Left lung (tissue), 14 donors: ENCODE data around the gene CXorf38. TPM values are rescaled to one million over a fixed set of nuclear protein-coding genes. Genes with fewer than 3 reads are reported as not detected.
A peak's percentile ranks its signal among the peaks of the same experiment; 100 is the strongest.

ENCODE experiments used
- ATAC-seq: fragments of 200-7000 bp; cut with Tn5 transposase; one replicate; pipeline ENCODE4 v1.9.1; 2020; ENCODE audit warnings: moderate library complexity
- DNase-seq, 4 donors: peaks; one replicate each; pipeline ENCODE4 v3.0.0-alpha.2; 2013 to 2020
- H3K27ac ChIP-seq, 2 donors: fragments of 200-600 bp; sonication (generic) in 1 of 2; one replicate each; pipeline versions ENCODE4 v1.5.0 to v1.8.0; 2020 to 2021
- H3K27me3 ChIP-seq, 2 donors: fragments of 200-600 bp; sonication (generic) in 1 of 2; one replicate each; pipeline versions ENCODE4 v1.5.0 to v1.8.0; 2020 to 2021
- H3K36me3 ChIP-seq, 2 donors: fragments of 200-600 bp; sonication (generic) in 1 of 2; one replicate each; pipeline versions ENCODE4 v1.5.0 to v1.8.0; 2020 to 2021
- H3K4me1 ChIP-seq, 2 donors: fragments of 200-600 bp; one replicate each; pipeline ENCODE4 v1.8.0; 2021
- H3K4me3 ChIP-seq, 2 donors: fragments of 200-600 bp; sonication (generic) in 1 of 2; one replicate each; pipeline versions ENCODE4 v1.5.0 to v1.8.0; 2020 to 2021; ENCODE audit warnings: mild to moderate bottlenecking in 1 of 2
- H3K9me3 ChIP-seq, 2 donors: fragments of 200-600 bp; sonication (generic) in 1 of 2; one replicate each; pipeline versions ENCODE4 v1.5.0 to v1.8.0; 2020 to 2021
- intact Hi-C, 2 donors: fragments of 100-400 bp; cut with DNase I; formaldehyde crosslinking; loops; one replicate each; pipeline versions ENCODE4 v1.11.2 to v1.14.2; 2022
- long read RNA-seq, 12 donors: library from polyadenylated mRNA in 2 of 12; unstranded in 2 of 12; transcript quantifications; one replicate each; pipeline ENCODE4 v2.0.0 and lab custom pipeline, GENCODE V29; 2019 to 2026
- polyA plus RNA-seq, 6 donors: library from polyadenylated mRNA; unstranded; fragments of 120-200 nt; gene quantifications; one replicate each; pipeline ENCODE4 v1.2.1, GENCODE V29; 2013; ENCODE audit not compliant: insufficient read length in 6 of 6
- total RNA-seq, 2 donors: library from RNA; stranded (reverse); fragmentation: NEBNext Ultra II Directional; extraction: Animal tissue kit (Norgen Biotek cat#: 25700); gene quantifications; one replicate each; pipeline ENCODE4 v1.2.1, GENCODE V29; 2021
- TF ChIP-seq, protein P1 (sequence below), 2 donors: fragments of 200-600 bp; sonication (generic) in 1 of 2; IDR thresholded peaks; one replicate each; pipeline versions ENCODE4 v1.5.0 to v1.8.0; 2021; ENCODE audit warnings: antibody characterized with exemption in 2 of 2
- donor health status: DM: no; HTN: yes; CAD: no.
- donor health status: DM: no; HTN: no; CAD: no.

Gene CXorf38, protein sequence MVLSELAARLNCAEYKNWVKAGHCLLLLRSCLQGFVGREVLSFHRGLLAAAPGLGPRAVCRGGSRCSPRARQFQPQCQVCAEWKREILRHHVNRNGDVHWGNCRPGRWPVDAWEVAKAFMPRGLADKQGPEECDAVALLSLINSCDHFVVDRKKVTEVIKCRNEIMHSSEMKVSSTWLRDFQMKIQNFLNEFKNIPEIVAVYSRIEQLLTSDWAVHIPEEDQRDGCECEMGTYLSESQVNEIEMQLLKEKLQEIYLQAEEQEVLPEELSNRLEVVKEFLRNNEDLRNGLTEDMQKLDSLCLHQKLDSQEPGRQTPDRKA
- total RNA-seq (10 to 100 TPM; 11.1 to 18.8 TPM), polyA plus RNA-seq (10 to 100 TPM; 10.6 to 12.7 (median 11.7) TPM)
- long read RNA-seq, donor 1, partial matches to known transcripts = 0 of 4 reads
- long read RNA-seq, donor 1, other reads (novel, unspliced or antisense) = 0 of 4 reads
- long read RNA-seq, donor 2, partial matches to known transcripts = 0 of 1 reads
- long read RNA-seq, donor 2, other reads (novel, unspliced or antisense) = 0 of 1 reads
- long read RNA-seq, donor 3 = 0 reads
- long read RNA-seq, donor 4, transcript CXorf38-201 (7 exons, 2,118 nt) = major isoform, 7 of 9 reads
- long read RNA-seq, donor 4, partial matches to known transcripts = 2 of 9 reads
- long read RNA-seq, donor 4, other reads (novel, unspliced or antisense) = 0 of 9 reads
- long read RNA-seq, donor 5, partial matches to known transcripts = 0 of 2 reads
- long read RNA-seq, donor 5, other reads (novel, unspliced or antisense) = 0 of 2 reads
- long read RNA-seq, donor 6, transcript CXorf38-201 (7 exons, 2,118 nt) = major isoform, 5 of 5 reads
- long read RNA-seq, donor 6, partial matches to known transcripts = 0 of 5 reads
- long read RNA-seq, donor 6, other reads (novel, unspliced or antisense) = 0 of 5 reads
- long read RNA-seq, donor 7, partial matches to known transcripts = 0 of 1 reads
- long read RNA-seq, donor 7, other reads (novel, unspliced or antisense) = 0 of 1 reads
- long read RNA-seq, donor 8, partial matches to known transcripts = 0 of 3 reads
- long read RNA-seq, donor 8, other reads (novel, unspliced or antisense) = 0 of 3 reads
- long read RNA-seq, donor 9 = 0 reads
- long read RNA-seq, donor 10, transcript CXorf38-201 (7 exons, 2,118 nt) = major isoform, 9 of 12 reads
- long read RNA-seq, donor 10, partial matches to known transcripts = 1 of 12 reads
- long read RNA-seq, donor 10, other reads (novel, unspliced or antisense) = 2 of 12 reads
- long read RNA-seq, donor 11, partial matches to known transcripts = 0 of 1 reads
- long read RNA-seq, donor 11, other reads (novel, unspliced or antisense) = 0 of 1 reads
- long read RNA-seq, donor 12, partial matches to known transcripts = 0 of 3 reads
- long read RNA-seq, donor 12, other reads (novel, unspliced or antisense) = 0 of 3 reads

DNA sequence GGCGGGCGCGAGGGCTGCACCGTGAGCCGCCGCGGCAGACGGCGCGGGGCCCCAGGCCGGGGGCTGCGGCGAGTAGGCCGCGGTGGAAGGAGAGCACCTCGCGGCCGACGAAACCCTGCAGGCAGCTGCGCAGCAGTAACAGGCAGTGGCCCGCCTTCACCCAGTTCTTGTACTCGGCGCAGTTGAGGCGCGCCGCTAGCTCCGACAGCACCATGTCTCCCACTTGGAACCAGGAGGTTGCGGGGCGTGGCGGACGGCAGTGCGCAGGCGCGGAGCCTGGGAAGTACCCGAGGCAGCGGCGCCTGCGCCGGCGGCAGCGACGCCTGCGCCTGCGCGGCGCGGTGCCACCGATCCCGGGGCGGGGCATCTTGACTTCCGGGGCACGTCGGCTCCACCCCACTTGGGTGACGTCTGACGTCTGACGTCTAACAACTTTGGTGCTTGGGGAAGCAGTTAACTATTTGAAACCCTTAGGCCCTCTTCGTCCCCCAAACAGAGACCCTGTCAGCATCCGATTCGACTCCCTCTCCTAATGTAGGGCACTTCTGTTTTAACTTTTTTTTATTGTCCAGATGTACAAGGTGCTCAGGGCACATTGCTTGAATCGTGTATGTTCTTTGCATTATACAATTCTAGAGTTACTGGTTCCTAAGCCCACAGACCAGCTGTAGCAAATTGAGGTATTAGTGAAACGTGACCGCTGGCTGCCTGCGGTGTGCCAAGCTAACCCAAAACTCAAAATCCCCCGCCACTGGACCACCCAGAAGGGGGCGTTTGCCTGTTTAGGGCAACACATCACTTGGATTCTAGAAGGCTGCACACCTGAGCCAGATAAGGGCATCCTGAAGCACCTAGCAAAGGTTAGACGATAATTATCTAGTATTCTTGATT is at the start of gene CXorf38:
CXorf38 (minus strand) TSS at position 255 of the 891 bp plus-strand sequence; CDS start at position 214, 41 bp downstream.
- ATAC-seq (peak; percentile 82), DNase-seq (peak; percentile 91 to 95 (median 94))
- no peaks in the 10 kb centered on the region for H3K27me3 ChIP-seq
- peak within 1 kb of the TSS; percentile 79 to 85 for H3K27ac ChIP-seq
- H3K4me1 ChIP-seq = peaks cover 10 to 22% of the 10 kb centered on the region in 2 donors
- TF ChIP-seq, protein P1, sequence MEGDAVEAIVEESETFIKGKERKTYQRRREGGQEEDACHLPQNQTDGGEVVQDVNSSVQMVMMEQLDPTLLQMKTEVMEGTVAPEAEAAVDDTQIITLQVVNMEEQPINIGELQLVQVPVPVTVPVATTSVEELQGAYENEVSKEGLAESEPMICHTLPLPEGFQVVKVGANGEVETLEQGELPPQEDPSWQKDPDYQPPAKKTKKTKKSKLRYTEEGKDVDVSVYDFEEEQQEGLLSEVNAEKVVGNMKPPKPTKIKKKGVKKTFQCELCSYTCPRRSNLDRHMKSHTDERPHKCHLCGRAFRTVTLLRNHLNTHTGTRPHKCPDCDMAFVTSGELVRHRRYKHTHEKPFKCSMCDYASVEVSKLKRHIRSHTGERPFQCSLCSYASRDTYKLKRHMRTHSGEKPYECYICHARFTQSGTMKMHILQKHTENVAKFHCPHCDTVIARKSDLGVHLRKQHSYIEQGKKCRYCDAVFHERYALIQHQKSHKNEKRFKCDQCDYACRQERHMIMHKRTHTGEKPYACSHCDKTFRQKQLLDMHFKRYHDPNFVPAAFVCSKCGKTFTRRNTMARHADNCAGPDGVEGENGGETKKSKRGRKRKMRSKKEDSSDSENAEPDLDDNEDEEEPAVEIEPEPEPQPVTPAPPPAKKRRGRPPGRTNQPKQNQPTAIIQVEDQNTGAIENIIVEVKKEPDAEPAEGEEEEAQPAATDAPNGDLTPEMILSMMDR (IDR thresholded peaks at IDR 0.05) = no peak
- no peaks in the 10 kb centered on the region for H3K9me3 ChIP-seq
- peak within 1 kb of the TSS; percentile 70 to 73 for H3K4me3 ChIP-seq
- intact Hi-C loops = no loop called here
- no peaks in the 10 kb centered on the region for H3K36me3 ChIP-seq

DNA sequence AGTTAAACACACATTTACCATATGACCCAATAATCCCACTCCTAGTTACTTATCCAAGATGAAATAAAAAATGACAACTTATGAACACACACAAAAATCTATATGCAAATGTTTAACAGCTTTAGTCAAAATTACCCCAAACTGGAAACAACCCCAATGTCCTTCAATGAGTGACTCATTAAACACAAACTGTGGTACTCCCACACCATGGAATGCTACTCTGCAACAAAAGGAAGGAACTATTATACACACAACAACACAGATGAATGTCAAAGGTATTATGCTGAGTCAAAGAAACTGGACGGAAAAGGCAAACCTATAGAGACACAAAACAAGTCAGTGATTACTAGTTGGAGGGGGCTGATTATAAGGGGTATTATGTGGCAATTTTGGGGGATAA is 47.4 kb upstream of the CXorf38 start:
- intact Hi-C loops = no loop called here
- TF ChIP-seq, protein P1 (IDR thresholded peaks at IDR 0.05) = no peak
- DNase-seq (no peak), ATAC-seq (no peak)
- Histone ChIP-seq H3K27ac (no peak overlapping the region), H3K4me1 (no peaks in the 10 kb centered on the region), H3K4me3 (no peak overlapping the region), H3K36me3 (peaks cover 0 to 33% of the 10 kb centered on the region in 2 donors), H3K27me3 (no peaks in the 10 kb centered on the region), H3K9me3 (no peaks in the 10 kb centered on the region)

DNA sequence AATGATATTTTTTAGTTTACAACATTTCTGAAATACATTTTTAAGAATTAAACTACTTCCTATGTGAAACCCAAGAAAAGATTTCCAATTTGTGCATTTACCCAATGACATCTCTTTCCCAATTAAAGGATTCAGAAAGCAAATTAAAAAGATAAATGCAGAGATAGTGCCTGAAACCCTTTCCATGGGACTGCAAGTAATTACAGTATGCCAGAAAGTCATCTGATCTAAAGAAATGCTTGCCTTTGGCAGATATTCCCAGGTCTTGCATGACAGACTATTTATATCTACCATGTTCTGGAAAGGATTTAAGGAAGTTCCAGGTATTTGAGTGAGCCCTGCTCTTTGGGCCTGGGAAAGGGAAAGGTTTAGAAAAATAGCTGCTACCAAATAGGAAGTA is 41.6 kb upstream of the CXorf38 start:
- ATAC-seq = no peak
- no peak for DNase-seq
- TF ChIP-seq, protein P1 (IDR thresholded peaks at IDR 0.05) = no peak
- Histone ChIP-seq H3K4me1 (no peaks in the 10 kb centered on the region), H3K9me3 (no peaks in the 10 kb centered on the region), H3K27me3 (no peaks in the 10 kb centered on the region), H3K27ac (no peak overlapping the region), H3K36me3 (peaks cover 0 to 45% of the 10 kb centered on the region in 2 donors), H3K4me3 (no peak overlapping the region)
- intact Hi-C loops = no loop called here

DNA sequence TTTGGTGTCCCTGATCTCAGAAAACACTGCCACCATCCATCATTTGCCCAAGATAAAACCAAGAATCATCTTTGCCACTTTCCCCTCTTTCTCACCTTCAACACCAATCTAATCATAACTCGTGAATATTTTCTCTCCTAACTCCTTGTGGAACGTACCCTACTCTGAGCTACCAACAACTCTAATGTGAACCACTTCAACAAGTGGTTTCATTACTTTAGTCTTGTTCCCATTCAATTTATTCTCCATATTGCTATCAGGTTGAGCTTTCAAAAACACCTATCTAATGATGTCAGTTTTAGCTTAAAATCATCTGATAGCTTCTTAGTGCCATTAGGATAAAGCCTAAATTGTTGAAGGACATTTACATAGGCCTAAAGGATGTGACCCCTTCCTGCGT is 39.8 kb upstream of the CXorf38 start:
- H3K4me1 ChIP-seq = no peaks in the 10 kb centered on the region
- ATAC-seq (no peak), DNase-seq (no peak)
- intact Hi-C loops = no loop called here
- H3K4me3 ChIP-seq = no peak overlapping the region
- H3K27ac ChIP-seq = no peak overlapping the region
- TF ChIP-seq, protein P1 (IDR thresholded peaks at IDR 0.05) = no peak
- H3K27me3 ChIP-seq = no peaks in the 10 kb centered on the region
- no peaks in the 10 kb centered on the region for H3K9me3 ChIP-seq
- H3K36me3 ChIP-seq = peaks cover 0 to 47% of the 10 kb centered on the region in 2 donors
